GM18498 (cell line): ENCODE data around the gene HDDC2.

Experiments used
- ATAC-seq: cut with Tn5 transposase; IDR thresholded peaks from one replicate; pipeline ENCODE4 v1.9.1; 2021; ENCODE audit warnings: mild to moderate bottlenecking, moderate library complexity; ENCODE audit not compliant: unreplicated experiment

HDDC2 gene

DNA sequence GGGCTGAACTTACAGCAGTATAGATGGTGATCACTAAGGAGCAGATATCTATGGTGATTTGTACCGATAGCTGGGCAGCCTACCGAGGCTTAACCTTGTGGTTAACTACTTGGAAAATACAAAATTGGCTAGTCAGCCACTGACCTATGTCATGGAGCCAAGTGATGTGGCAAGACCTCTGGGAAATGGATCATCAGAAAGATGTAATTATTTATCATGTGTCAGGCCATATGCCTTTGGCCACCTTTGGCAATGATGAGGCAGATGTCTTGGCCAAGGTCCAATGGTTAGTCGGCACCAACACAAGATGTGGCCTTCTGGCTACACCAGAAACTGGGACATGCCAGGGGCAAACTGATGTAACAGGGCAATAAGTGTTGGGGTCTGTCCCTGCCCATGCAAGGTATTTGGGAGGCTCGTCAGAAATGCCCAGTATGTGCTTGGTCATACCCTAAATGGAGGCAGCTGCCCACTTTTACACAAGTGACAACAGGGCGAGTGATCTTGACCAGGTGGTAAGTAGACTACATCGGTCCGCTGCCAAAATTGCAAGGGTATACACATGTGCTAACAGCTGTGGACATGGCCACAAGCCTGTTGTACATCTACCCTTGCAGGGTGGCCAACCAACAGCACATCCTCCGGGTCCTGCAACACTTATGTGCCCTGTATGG lies 30.1 kb downstream of the HDDC2 start:
- no peak for ATAC-seq

DNA sequence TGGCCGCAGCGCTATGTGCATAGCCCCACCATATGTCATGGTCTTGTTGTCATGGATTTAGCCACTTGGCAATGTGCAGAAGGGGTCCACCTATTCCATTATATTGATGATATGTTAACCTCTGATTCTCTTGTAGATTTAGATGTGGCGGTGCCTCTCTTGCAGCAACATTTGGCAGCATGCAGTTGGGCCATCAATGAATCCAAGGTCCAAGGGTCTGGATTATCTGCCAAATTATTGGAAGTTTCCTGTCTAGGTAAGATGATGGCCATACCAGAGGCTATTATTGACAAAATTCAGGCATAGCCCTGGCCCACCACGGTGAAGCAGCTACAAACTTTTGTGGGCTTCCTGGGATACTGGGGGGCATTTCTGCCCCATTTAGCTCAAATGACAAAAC lies 31.4 kb downstream of the HDDC2 start:
- no peak for ATAC-seq

DNA sequence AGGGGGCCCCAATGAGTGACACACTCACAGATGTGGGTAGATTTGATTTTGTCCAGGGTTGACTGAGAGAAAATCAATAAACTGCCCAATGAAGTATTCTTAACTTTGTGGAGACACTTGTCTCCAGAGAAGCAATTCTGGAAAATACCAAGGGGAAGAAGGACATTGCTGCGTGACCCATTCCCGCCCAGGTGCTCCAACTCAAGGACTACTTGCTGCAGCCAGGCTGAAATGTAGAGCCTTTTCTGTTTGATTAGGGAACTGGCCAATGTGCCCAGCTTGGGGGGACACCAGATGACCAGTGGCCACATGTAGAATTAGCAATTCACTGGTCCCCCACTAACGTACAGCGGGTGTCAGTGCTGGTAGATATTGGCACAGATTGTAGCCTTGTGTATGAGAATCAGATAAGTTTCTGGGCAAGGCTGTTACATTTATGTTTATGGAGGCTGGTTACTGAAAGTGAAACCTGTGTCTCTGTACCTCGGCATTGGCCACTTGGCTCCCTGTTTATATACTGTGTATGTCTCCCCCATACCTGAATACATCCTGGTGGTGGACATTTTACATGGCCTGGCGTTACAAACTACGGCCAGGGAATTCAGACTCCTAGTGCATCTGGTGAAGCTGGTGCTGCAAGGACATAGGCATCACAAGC lies 32.3 kb downstream of the HDDC2 start:
- ATAC-seq = no peak

DNA sequence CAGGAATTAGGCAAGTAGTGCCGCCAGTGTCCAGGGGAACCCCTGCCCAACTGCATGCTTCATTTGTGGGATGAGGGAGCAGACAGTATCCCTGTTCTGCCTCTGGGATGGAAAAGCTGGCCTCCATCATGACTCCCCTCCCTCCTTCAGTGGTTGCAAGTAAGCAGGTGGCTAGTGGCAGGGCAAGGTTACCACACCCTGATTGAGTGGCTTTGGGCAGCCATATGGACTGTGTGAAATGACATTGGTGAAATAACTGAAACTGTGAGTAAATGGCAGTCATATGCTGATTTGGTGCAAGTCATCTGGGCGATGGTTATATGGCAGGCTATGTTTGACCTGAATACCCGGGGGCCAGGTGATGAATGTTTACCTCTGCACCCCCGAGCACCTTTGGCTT lies 33.0 kb downstream of the HDDC2 start:
- ATAC-seq = no peak

DNA sequence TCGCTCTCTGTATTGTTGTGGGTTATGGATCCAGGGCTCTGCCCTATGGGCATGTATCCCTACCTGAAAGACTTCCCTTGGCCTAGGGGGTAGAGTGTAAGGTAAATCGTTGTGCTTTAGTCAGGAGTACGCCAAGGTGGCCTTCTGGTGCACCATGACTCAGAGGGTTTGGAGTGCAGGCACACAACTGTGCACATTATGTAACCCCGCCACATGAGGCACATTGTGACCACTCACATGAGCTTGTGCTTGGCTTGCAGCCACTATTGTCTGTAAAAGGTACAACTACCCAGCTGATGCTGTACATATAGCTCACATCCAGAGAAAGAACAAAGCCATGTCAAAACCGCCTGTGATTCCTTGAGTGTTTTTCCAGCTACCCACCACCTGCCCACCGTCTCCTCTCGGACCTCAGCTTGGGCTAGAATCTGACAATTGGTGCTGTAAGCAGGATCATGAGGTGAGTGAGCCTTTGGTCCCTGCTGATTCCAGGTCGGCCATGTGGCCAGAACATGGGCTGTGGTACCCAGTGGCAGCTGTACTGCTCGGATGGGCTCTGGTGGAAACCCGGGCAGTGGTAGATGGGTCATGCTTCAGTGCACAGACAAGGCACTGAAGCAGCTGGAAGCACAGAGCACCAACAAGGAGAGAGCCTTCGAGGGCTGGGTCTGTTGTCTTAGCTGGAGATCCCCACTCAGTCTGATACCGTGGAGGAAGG lies 33.8 kb downstream of the HDDC2 start:
- ATAC-seq = no peak

DNA sequence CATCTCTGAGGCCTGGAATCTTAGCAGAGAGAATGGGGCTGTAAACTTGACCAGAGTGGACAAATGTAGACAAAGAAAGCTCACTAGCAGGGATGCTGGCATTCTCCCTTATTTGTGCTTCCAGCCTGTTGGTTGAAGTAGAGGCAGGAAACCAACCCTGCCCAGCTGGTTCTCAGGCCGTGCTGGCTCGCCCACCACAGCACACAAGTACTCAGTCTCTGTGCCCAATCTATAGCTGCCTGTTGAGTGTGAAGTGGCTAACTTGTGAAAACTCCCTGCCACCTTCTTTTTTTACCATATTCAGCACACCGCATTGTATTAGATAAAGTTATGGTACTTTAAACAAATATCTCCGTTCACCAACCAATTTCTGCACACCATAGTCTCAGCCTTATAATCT lies 37.3 kb downstream of the HDDC2 start:
- ATAC-seq = no peak

DNA sequence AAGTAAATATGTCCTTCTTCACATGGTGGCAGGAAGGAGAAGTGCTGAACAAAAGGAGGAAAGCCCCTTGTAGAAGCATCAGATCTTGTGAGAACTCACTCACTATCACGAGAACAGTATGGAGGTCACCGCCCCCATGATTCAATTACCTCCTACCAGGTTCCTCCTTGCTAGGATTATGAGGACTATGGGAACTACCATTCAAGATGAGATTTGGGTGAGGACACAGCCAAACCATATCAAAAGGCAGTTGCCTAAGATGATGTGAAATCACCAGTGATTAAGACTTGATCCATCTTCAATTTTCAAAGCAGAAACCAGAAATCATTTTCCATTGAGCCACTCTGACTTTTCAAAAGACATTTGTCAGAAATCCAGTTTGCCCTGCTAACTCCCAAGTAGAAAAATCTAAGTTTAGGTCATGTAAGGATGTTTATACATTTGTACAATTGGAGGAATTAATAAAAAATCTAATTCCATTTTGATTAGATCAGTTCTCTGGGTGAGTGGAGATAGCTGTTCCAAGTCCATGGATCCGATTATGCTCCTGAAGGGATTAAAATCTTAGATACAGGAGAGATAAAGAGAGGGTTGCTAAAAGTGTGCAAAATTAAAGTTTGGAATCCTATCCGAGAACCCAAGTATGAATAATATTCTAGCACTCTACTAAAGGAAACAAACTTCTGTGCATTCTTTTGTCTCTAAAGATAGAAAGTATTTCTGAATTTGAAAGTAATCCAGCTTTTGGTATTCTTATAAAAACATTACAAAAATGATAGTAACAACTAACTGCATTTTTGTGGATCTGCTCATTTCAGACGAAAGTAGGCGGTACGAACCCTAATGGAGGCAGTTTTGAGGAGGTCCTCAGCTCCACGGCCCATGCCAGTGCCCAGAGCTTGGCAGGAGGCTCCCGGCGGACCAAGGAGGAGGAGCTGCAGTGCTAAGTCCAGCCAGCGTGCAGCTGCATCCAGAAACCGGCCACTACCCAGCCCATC lies 39.5 kb downstream of the HDDC2 start:
- no peak for ATAC-seq

DNA sequence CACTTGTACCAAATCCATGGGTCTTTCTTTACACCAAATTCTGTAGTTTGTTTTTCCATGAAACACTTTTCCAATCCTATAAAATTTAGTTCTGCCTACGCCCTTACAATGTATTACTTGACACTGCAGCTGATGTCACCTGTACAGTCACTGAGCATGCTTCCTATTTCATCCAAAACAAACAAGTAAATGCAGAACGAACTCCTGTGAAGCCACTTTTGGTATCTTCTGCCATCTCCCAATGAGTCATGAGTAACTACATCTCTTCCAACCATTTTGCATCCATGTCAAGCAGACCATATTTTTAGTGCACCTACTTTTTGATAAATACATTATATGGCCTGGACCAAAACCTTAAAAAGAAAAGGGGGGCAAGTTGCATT lies 42.4 kb downstream of the HDDC2 start:
- no peak for ATAC-seq

DNA sequence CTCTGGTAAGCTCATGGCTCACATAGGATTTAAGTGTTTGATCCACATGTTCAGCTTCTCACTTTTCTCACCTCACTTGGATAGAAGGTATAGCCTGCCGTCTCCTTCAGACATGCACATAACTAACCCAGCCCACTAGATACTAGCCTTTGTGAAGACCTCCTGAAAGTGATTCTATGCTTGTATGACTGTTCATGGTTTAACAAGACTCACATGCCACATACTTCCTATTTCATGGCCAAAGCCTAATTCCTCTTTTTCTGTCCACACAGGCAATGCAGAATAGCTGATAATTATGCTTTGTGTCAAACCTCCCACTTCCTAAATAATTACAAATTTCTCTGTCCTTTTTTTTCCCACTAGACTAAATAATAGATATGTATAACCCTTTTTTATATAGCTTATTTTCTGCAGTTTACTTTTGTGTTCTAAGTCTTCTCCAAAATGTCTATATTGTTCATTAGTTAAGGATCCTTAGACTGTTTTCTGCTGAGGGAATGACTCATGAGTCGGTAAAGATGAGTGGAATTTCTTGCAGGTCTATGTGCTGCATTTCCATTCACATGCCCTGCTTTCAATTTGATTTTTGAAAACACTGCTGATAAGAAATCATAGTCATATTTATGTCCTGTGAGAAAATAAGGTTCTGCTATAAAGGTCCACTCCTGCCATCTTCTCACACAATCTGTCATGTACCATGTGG lies 43.0 kb downstream of the HDDC2 start:
- peak; percentile 66 for ATAC-seq

DNA sequence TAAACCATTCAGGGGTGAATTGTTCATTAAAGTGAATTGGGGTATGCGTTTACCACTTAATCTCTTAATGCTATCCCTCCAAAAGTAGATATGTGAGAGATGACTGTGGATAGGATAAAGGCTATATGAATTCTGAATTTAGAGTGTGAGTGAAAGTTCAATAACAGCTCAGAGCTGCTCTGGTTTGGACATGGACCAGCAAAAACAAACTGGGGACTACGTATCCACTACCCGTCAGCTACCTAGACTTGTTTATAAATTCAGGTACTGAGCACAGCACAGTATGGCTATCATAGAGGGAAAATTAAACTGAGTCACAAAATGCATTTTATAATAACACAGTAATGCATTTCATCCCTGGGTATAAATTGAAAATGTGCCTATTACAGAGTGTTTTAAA lies 44.4 kb downstream of the HDDC2 start:
- ATAC-seq = no peak

DNA sequence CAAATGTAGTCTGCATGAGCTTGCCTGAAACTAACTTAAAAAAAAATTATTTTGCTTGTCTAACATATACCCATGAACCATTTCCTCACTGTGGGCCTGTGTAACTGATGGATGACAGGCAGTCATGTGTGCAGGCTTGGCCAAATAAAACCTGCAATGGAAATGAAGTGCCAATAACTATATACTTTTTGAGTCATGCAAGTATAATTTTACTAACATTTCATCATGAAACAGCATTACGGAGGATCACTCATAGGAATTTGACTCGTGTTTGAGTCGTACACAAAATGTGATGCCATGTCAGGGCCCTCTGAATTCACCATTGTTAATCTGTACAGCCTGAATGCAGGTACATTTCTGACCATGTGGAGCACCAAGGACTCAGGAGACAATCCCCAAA lies 46.6 kb downstream of the HDDC2 start:
- ATAC-seq = no peak

DNA sequence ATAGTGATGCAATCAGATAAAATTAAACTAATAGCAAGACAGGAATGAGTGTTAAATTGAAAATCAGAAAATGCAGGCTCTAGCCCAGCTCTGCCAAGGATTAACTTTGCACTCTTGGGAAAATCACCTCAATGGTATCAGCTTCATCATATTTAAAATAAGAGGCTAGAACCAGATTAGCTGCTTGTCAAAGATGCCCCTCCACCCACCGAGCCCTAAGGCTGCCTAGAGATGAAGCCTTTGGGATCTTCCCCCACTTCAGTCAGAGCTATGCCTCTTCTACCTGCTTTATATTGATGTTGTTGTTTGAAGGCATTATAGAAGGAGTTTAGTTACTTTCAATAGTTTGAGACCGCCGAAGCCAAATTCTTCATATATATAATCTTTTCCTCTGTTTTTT lies 47.4 kb downstream of the HDDC2 start:
- ATAC-seq = no peak

DNA sequence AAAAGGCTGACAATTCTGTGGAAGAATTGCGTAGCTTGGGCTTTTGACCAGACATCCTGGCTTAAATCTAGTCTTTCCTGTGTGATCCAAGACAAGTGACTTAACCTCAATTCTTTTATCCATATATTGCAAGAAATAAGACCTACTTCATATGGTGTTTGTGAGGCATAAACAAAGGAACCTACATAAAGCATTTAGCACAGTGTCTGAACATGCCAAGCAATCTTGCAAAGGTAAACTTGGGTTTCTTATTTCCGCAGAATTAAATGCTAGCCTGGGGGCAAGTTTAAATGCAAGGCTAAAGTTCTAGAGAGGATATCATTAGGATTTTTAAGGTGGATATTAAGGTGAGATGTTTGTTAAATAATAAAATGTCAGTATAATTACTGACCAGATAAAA lies 47.9 kb downstream of the HDDC2 start:
- ATAC-seq = no peak

DNA sequence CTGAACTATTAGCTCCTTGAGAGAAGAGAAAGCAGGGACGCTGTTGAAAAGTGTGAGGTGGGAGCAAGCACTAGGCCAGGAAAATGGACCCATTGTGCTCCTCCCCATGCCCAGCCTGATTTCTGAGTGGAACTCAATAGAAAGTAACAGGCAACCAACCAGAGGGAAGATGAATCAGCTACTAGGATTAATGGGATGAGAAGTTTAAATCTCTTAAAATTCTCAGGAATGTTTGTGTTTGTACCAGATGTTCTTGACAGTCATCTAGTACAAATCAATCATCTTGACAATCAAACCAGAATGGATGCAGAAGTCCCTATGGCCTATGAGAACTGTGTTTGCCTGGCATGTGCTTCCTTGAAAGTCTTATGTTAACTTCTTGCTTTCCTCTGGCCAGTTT lies 48.9 kb downstream of the HDDC2 start:
- no peak for ATAC-seq

DNA sequence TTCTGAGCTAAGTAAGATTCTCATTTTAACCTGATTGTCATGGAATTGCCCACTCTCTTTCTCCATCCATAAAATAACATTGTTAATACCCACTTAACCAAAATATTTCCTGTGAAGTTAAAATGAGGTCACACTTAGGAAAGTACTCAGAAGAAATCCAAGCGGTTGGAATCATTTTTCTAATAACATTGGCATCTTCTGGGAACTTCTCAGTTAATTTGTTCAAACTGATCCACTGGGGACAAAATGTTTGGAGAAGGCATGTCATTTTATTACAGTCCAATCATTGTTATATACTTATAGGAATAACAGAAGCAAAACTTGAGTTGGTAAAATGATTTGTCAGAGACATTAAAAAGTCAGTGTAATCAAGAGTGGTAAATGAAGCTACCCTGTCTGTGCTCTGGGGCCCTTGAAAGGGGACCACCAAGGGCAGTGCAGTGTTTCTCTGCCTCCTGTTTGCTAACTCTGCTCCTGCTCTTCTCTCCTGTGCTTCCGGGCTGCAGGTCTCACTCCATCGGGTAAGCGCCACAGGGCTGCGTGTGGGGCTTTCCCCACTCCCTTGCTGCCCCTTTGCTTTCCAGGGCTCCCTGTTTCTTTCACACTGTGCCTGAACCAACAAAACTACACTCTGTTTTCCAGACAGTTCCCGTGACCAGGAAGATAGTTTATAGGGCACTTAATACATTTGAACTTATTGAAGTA lies 50.1 kb downstream of the HDDC2 start:
- ATAC-seq = no peak

DNA sequence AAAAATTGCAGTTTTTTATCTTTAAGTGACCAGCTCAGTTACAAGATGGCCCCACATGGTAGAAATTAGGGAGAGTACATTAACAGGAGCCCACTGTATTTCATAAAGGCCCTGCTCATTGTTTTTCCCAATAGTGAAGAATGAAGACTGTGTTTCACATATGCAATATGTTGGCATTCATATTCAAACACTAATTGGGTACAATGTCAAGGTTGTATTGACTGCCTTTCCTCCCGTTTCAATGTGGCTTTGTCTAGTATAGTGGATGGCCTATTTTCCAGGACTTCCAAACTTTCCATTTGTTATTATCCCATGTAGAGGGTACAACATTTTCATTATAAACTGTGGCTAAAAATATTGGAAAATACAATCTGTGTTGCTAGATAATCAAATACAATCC lies 51.3 kb downstream of the HDDC2 start:
- no peak for ATAC-seq

DNA sequence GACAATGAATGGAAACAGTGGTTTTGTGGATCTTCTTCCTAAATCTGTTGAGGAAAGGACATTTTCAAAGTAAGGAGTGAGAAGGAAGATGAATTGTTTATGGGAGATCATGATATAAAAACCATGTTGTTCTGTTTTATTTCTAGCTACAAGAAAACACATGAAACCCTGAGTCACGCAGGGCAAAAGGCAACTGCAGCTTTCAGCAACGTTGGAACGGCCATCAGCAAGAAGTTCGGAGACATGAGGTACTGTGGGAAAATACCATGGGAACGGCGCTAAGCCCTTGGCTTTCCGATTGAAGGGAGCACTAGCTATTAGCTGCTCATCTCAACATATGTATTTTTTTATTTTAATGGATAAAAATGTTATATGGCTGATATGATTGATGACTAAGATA lies 53.6 kb downstream of the HDDC2 start:
- no peak for ATAC-seq

DNA sequence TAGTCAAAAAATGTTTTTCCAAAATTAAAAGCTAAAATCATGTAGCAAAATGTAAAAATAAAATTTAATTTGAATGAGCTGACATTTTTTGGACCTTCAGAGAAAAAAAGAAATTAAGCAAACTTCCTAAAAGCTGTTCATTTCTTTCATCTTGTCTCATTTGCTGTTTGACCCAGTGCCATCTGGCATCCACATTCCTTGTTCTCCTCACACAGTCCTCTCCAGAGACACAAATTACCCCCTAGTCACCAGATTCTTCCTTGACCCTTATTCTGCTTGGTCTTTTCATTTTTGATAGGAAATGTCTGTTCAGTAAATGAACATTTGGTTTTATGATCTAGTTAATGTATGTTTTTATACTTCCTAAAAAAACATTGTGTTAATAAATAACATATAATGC lies 55.2 kb downstream of the HDDC2 start:
- ATAC-seq = no peak

DNA sequence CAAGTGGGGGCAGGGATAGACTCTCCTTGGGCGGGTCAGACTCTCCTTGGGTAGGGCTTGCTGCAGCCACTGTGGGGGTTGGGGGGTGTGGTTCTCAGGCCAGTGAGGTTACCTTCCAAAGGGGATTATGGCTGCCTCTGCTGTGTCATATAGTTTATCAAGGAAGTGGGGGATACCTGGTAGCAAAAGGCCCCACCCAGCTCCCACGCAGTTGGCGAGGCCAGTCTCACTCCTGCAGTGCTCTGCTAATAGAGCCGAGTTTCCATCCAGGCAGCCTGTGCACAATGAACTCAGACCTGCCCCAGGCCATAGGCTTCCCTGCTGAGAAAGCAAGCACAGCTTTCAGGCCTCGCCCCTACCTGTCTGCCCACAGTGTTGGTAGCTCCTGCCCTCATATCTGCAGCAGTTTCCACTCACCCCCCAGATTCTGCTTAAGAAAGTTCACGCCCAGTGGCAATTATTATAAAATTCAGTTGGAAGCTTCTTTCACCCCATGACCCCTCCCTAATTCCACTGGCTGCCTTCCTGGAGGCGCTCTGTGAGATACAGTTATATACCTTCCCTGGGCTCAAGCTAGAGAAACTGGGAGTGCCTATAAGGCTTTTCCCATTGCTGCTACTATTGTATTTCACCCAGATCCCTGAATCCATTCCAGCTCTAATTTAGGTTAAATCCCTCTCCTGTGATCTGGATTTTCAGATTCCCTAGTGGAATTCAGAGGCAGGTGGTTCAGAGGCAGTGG lies 56.1 kb downstream of the HDDC2 start:
- ATAC-seq = no peak
